HepG2 (cell line): ENCODE data around the gene PCGF2. TPM values are rescaled to one million over a fixed set of nuclear protein-coding genes. Genes with fewer than 3 reads are reported as not detected.

ENCODE experiments used
- DNMT3B ChIP-seq: conservative IDR thresholded peaks from 2 replicates; pipeline ENCODE4 v1.6.1; 2016; ENCODE audit warnings: missing biosample characterization, control low read depth
- GFI1 ChIP-seq: sonication (generic); formaldehyde crosslinking; IDR thresholded peaks from 2 replicates; pipeline ENCODE4 v1.5.0; 2020; ENCODE audit warnings: missing genetic modification reagents, mild to moderate bottlenecking, borderline replicate concordance
- MAF1 ChIP-seq: sonication (generic); formaldehyde crosslinking; IDR thresholded peaks from 2 replicates; pipeline ENCODE4 v1.5.0; 2020; ENCODE audit warnings: missing genetic modification reagents, borderline replicate concordance
- NR2F6 ChIP-seq, 2 experiments: IDR thresholded peaks; 2 replicates each; pipeline ENCODE4 v1.6.1; 2016; ENCODE audit warnings: antibody characterized with exemption in 1 of 2, mild to moderate bottlenecking in 1 of 2
- REPIN1 ChIP-seq: sonication (generic); formaldehyde crosslinking; IDR thresholded peaks from 2 replicates; pipeline ENCODE4 v1.8.0; 2022; ENCODE audit warnings: missing genetic modification reagents, low read depth, mild to moderate bottlenecking, borderline replicate concordance
- STAT5B ChIP-seq: sonication (generic); formaldehyde crosslinking; IDR thresholded peaks from 2 replicates; pipeline ENCODE4 v1.4.0; 2020; ENCODE audit warnings: missing genetic modification reagents
- TBP ChIP-seq: sonication (generic); formaldehyde crosslinking; IDR thresholded peaks from 2 replicates; pipeline ENCODE4 v1.5.0; 2020; ENCODE audit warnings: missing genetic modification reagents
- TEAD2 ChIP-seq: sonication (generic); formaldehyde crosslinking; IDR thresholded peaks from 2 replicates; pipeline ENCODE4 v1.9.0; 2021; ENCODE audit warnings: missing genetic modification reagents
- ZBTB2 ChIP-seq: sonication (generic); formaldehyde crosslinking; IDR thresholded peaks from 2 replicates; pipeline ENCODE4 v1.8.0; 2022; ENCODE audit warnings: low read depth, missing genetic modification reagents
- ZBTB44 ChIP-seq: sonication (generic); formaldehyde crosslinking; IDR thresholded peaks from 2 replicates; pipeline ENCODE4 v1.4.0; 2020; ENCODE audit warnings: missing genetic modification reagents
- ZNF138 ChIP-seq: sonication (generic); formaldehyde crosslinking; IDR thresholded peaks from 2 replicates; pipeline ENCODE4 v1.5.0; 2020; ENCODE audit warnings: mild to moderate bottlenecking, low read depth, missing genetic modification reagents
- ZNF20 ChIP-seq: sonication (generic); formaldehyde crosslinking; IDR thresholded peaks from 2 replicates; pipeline ENCODE4 v1.4.0; 2020; ENCODE audit warnings: mild to moderate bottlenecking, moderate library complexity, missing genetic modification reagents
- ZNF326 ChIP-seq: sonication (generic); formaldehyde crosslinking; IDR thresholded peaks from 2 replicates; pipeline ENCODE4 v1.4.0; 2020; ENCODE audit warnings: missing genetic modification reagents, borderline replicate concordance
- ZNF569 ChIP-seq: sonication (generic); formaldehyde crosslinking; IDR thresholded peaks from 2 replicates; pipeline ENCODE4 v1.5.0; 2020; ENCODE audit warnings: mild to moderate bottlenecking, missing genetic modification reagents, moderate library complexity, borderline replicate concordance
- ZNF616 ChIP-seq: sonication (generic); formaldehyde crosslinking; IDR thresholded peaks from 2 replicates; pipeline ENCODE4 v1.5.0; 2020; ENCODE audit warnings: low read depth, mild to moderate bottlenecking, missing genetic modification reagents
- ZNF746 ChIP-seq: sonication (generic); formaldehyde crosslinking; IDR thresholded peaks from 2 replicates; pipeline ENCODE4 v1.8.0; 2022; ENCODE audit warnings: mild to moderate bottlenecking, missing genetic modification reagents
- ZNF883 ChIP-seq: sonication (generic); formaldehyde crosslinking; IDR thresholded peaks from 2 replicates; pipeline ENCODE4 v1.5.1; 2020; ENCODE audit warnings: mild to moderate bottlenecking, missing genetic modification reagents; ENCODE audit errors: not compliant biosample characterization
- polyA plus RNA-seq, 8 experiments: library from polyadenylated mRNA; depleted of rRNA in 3 of 8; stranded (reverse) in 7 of 8; unstranded in 1 of 8; fragments of >200 nt; fragmentation: Illumina TruSeq in 4 of 8; extraction: Trizol in 4 of 8; gene quantifications; 2 replicates each; pipeline versions ENCODE4 v1.2.1 to v1.2.3, GENCODE V29; 2011 to 2016; ENCODE audit warnings: low read depth in 4 of 8, missing spikeins in 1 of 8, mixed read lengths in 1 of 8; ENCODE audit not compliant: insufficient read depth in 1 of 8
- total RNA-seq, 5 experiments: library from RNA; depleted of rRNA; stranded (reverse); fragments of >200 nt; fragmentation: Illumina TruSeq; extraction: Trizol; gene quantifications; 2 replicates each; pipeline ENCODE4 v1.2.3, GENCODE V29; 2016; ENCODE audit warnings: low read depth in 1 of 5
- TF ChIP-seq, protein P1 (sequence below): sonication (generic); formaldehyde crosslinking; IDR thresholded peaks from 2 replicates; pipeline ENCODE4 v1.4.0; 2020; ENCODE audit warnings: mild to moderate bottlenecking, low read depth, missing genetic modification reagents
- TF ChIP-seq, protein P2 (sequence below): sonication (generic); formaldehyde crosslinking; IDR thresholded peaks from 2 replicates; pipeline ENCODE4 v1.4.0; 2020; ENCODE audit warnings: mild to moderate bottlenecking, missing genetic modification reagents
- TF ChIP-seq, protein P3 (sequence below): sonication (generic); formaldehyde crosslinking; IDR thresholded peaks from 2 replicates; pipeline ENCODE4 v1.9.0; 2021; ENCODE audit warnings: missing genetic modification reagents, borderline replicate concordance

PCGF2 gene
- total and polyA plus RNA-seq, 2 of the 13 experiments (the other 11 are each of a cell fraction or from before 2014, with no cell fraction given), result 11.6 to 29.4 TPM

DNA sequence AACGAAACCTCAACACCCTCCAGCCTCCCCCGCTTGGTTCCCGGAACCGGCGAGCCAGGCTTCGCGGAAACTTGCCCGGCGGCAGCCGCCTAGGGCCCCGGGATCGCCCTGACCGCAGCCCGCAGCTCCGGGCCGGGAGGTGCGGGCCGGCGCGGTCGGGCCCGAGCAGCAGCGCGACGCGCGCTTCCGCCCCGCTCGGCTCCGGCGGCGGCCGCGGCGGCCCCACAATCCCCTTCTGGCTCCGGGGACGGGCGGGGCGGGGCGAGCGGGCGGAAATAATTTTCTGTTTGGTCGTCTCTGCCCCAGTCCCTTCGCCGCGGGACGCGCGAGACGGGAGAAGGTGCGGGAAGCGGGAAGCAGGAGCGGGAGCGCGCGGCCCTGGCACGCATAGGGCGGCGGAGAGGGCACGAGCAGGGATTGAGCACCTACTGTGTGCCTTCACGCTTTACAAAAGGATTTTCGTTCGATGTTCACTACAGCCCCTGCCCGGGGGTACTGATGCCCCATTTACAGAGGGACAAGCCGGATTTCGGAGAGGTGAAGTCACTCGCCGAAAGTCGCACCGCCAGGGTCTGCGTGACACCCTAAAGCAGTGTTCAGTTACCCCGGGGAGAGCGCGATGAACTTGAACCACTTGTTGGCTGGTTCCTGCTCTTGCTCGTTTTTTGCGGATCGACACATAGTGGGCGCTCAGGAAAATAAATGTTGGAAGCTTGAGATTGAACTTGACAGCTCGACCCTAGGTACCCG lies 45.8 kb downstream of the PCGF2 start (continued):
- TF ChIP-seq ZBTB44 (CRISPR knock-in tag) (peak; percentile 54; the same call in 1 of the 2 replicates), NR2F6 (IDR thresholded peaks at IDR 0.05) (peak; percentile 32; the same call in 1 of the 2 replicates), NR2F6 (CRISPR knock-in tag; IDR thresholded peaks at IDR 0.05) (peak; percentile 64), TBP (CRISPR knock-in tag) (no peak), TEAD2 (peak; percentile 64; the same call in 1 of the 2 replicates), ZNF883 (CRISPR knock-in tag) (peak; percentile 68), ZNF616 (peak; percentile 85; the same call in 1 of the 2 replicates), DNMT3B (no peak), STAT5B (CRISPR knock-in tag) (peak; percentile 91; the same call in 1 of the 2 replicates), ZNF569 (no peak), ZNF326 (no peak), GFI1 (CRISPR knock-in tag) (peak; percentile 58; the same call in 1 of the 2 replicates), ZNF20 (CRISPR knock-in tag) (0 out of 2 replicates have a peak, but pooled peaks have one; percentile 40), ZBTB2 (CRISPR knock-in tag) (peak; percentile 97), ZNF746 (CRISPR knock-in tag) (no peak; the same call in 1 of the 2 replicates), MAF1 (no peak), REPIN1 (CRISPR knock-in tag) (0 out of 2 replicates have a peak, but pooled peaks have one; percentile 37), ZNF138 (CRISPR knock-in tag) (no peak; the same call in 1 of the 2 replicates)
- TF ChIP-seq, protein P1, sequence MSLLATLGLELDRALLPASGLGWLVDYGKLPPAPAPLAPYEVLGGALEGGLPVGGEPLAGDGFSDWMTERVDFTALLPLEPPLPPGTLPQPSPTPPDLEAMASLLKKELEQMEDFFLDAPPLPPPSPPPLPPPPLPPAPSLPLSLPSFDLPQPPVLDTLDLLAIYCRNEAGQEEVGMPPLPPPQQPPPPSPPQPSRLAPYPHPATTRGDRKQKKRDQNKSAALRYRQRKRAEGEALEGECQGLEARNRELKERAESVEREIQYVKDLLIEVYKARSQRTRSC (CRISPR knock-in tag), result no peak
- TF ChIP-seq, protein P2, sequence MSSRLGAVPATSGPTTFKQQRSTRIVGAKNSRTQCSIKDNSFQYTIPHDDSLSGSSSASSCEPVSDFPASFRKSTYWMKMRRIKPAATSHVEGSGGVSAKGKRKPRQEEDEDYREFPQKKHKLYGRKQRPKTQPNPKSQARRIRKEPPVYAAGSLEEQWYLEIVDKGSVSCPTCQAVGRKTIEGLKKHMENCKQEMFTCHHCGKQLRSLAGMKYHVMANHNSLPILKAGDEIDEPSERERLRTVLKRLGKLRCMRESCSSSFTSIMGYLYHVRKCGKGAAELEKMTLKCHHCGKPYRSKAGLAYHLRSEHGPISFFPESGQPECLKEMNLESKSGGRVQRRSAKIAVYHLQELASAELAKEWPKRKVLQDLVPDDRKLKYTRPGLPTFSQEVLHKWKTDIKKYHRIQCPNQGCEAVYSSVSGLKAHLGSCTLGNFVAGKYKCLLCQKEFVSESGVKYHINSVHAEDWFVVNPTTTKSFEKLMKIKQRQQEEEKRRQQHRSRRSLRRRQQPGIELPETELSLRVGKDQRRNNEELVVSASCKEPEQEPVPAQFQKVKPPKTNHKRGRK, result no peak
- TF ChIP-seq, protein P3, sequence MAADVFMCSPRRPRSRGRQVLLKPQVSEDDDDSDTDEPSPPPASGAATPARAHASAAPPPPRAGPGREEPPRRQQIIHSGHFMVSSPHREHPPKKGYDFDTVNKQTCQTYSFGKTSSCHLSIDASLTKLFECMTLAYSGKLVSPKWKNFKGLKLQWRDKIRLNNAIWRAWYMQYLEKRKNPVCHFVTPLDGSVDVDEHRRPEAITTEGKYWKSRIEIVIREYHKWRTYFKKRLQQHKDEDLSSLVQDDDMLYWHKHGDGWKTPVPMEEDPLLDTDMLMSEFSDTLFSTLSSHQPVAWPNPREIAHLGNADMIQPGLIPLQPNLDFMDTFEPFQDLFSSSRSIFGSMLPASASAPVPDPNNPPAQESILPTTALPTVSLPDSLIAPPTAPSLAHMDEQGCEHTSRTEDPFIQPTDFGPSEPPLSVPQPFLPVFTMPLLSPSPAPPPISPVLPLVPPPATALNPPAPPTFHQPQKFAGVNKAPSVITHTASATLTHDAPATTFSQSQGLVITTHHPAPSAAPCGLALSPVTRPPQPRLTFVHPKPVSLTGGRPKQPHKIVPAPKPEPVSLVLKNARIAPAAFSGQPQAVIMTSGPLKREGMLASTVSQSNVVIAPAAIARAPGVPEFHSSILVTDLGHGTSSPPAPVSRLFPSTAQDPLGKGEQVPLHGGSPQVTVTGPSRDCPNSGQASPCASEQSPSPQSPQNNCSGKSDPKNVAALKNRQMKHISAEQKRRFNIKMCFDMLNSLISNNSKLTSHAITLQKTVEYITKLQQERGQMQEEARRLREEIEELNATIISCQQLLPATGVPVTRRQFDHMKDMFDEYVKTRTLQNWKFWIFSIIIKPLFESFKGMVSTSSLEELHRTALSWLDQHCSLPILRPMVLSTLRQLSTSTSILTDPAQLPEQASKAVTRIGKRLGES (CRISPR knock-in tag), result 0 out of 2 replicates have a peak, but pooled peaks have one; percentile 40
